Dendritic cell treated with granulocyte-macrophage colony-stimulating factor and Interleukin-4, amounts not matched to agents 40 ng/mL and 50 ng/mL, for 4 days (primary cell): ENCODE data around the gene HOXB7.

Experiments
- H3K27ac Mint-ChIP-seq: one replicate; pipeline ENCODE4 v1.8.0; 2022; ENCODE audit warnings: mild to moderate bottlenecking, mixed read lengths
- H3K27me3 Mint-ChIP-seq: one replicate; pipeline ENCODE4 v1.8.0; 2022; ENCODE audit warnings: mild to moderate bottlenecking, mixed read lengths
- H3K36me3 Mint-ChIP-seq: one replicate; pipeline ENCODE4 v1.8.0; 2022; ENCODE audit warnings: low read depth, mixed read lengths
- H3K4me1 Mint-ChIP-seq: one replicate; pipeline ENCODE4 v1.8.0; 2022; ENCODE audit warnings: low read depth, mixed read lengths
- H3K4me3 Mint-ChIP-seq: one replicate; pipeline ENCODE4 v1.8.0; 2022; ENCODE audit warnings: mild to moderate bottlenecking, moderate library complexity, mixed read lengths
- H3K9me3 Mint-ChIP-seq: one replicate; pipeline ENCODE4 v1.8.0; 2022; ENCODE audit warnings: mixed read lengths
- intact Hi-C: fragments of 100-400 bp; cut with micrococcal nuclease; formaldehyde crosslinking; loops from one replicate; pipeline ENCODE4 v1.15.0; 2022

HOXB7 gene

GRCh38 chr17:48612854-48613691 lies 2.3 kb upstream of the HOXB7 start:
- H3K27me3 Mint-ChIP-seq, result peaks cover 97% of the 10 kb centered on the region
- peaks cover 42% of the 10 kb centered on the region for H3K4me1 Mint-ChIP-seq
- H3K27ac Mint-ChIP-seq, result no peak overlapping the region
- intact Hi-C loops, result loop anchor here (10.0 kb wide), 1 partner anchor 588 kb away; no protein-coding TSS in a partner anchor
- H3K36me3 Mint-ChIP-seq, result no peaks in the 10 kb centered on the region
- peak overlapping the region; percentile 59 for H3K4me3 Mint-ChIP-seq
- H3K9me3 Mint-ChIP-seq, result no peaks in the 10 kb centered on the region

GRCh38 chr17:48612456-48612853 lies 1.6 kb upstream of the HOXB7 start:
- Mint-ChIP-seq H3K36me3 (no peaks in the 10 kb centered on the region), H3K9me3 (no peaks in the 10 kb centered on the region), H3K4me1 (peaks cover 47% of the 10 kb centered on the region), H3K27ac (no peak overlapping the region), H3K27me3 (peaks cover 97% of the 10 kb centered on the region), H3K4me3 (peak overlapping the region; percentile 46)
- intact Hi-C loops, result loop anchor here (10.0 kb wide), 1 partner anchor 588 kb away; no protein-coding TSS in a partner anchor

- H3K4me1 Mint-ChIP-seq, result peaks cover 48% of the 10 kb centered on the region
- H3K27me3 Mint-ChIP-seq, result peaks cover 97% of the 10 kb centered on the region
- H3K27ac Mint-ChIP-seq, result no peak overlapping the region
- H3K9me3 Mint-ChIP-seq, result no peaks in the 10 kb centered on the region
- peak overlapping the region; percentile 79 for H3K4me3 Mint-ChIP-seq
- intact Hi-C loops, result loop anchor here (10.0 kb wide), 1 partner anchor 587 kb away; no protein-coding TSS in a partner anchor
- no peaks in the 10 kb centered on the region for H3K36me3 Mint-ChIP-seq
These were observed 1.1 kb upstream of the HOXB7 start for GRCh38 chr17:48611681-48612455.

- peaks cover 97% of the 10 kb centered on the region for H3K27me3 Mint-ChIP-seq
- peaks cover 48% of the 10 kb centered on the region for H3K4me1 Mint-ChIP-seq
- H3K4me3 Mint-ChIP-seq, result peak overlapping the region; percentile 79
- no peaks in the 10 kb centered on the region for H3K9me3 Mint-ChIP-seq
- H3K36me3 Mint-ChIP-seq, result no peaks in the 10 kb centered on the region
- peak overlapping the region; percentile 25 for H3K27ac Mint-ChIP-seq
- intact Hi-C loops, result loop anchor here (10.0 kb wide), 1 partner anchor 586 kb away; no protein-coding TSS in a partner anchor
These were observed 396 bp upstream of the HOXB7 start for GRCh38 chr17:48611213-48611612.

GRCh38 chr17:48609759-48610281 lies 997 bp downstream of the HOXB7 start:
- peaks cover 45% of the 10 kb centered on the region for H3K4me1 Mint-ChIP-seq
- peaks cover 96% of the 10 kb centered on the region for H3K27me3 Mint-ChIP-seq
- intact Hi-C loops, result loop anchor here (10.0 kb wide), 1 partner anchor 585 kb away; no protein-coding TSS in a partner anchor
- H3K4me3 Mint-ChIP-seq, result peak overlapping the region; percentile 79
- H3K27ac Mint-ChIP-seq, result no peak overlapping the region
- no peaks in the 10 kb centered on the region for H3K9me3 Mint-ChIP-seq
- H3K36me3 Mint-ChIP-seq, result no peaks in the 10 kb centered on the region

- H3K4me3 Mint-ChIP-seq, result no peak overlapping the region
- peaks cover 46% of the 10 kb centered on the region for H3K4me1 Mint-ChIP-seq
- no peaks in the 10 kb centered on the region for H3K9me3 Mint-ChIP-seq
- no peak overlapping the region for H3K27ac Mint-ChIP-seq
- intact Hi-C loops, result no loop called here
- H3K36me3 Mint-ChIP-seq, result no peaks in the 10 kb centered on the region
- peaks cover 96% of the 10 kb centered on the region for H3K27me3 Mint-ChIP-seq
These were observed 1.8 kb downstream of the HOXB7 start for GRCh38 chr17:48609033-48609432.

- H3K27me3 Mint-ChIP-seq, result peaks cover 96% of the 10 kb centered on the region
- H3K4me1 Mint-ChIP-seq, result peaks cover 43% of the 10 kb centered on the region
- no peak overlapping the region for H3K4me3 Mint-ChIP-seq
- intact Hi-C loops, result no loop called here
- H3K27ac Mint-ChIP-seq, result no peak overlapping the region
- H3K36me3 Mint-ChIP-seq, result no peaks in the 10 kb centered on the region
- H3K9me3 Mint-ChIP-seq, result no peaks in the 10 kb centered on the region
These were observed 2.4 kb downstream of the HOXB7 start for GRCh38 chr17:48608494-48608834.

- Mint-ChIP-seq H3K4me1 (peaks cover 29% of the 10 kb centered on the region), H3K4me3 (no peak overlapping the region), H3K9me3 (no peaks in the 10 kb centered on the region), H3K36me3 (no peaks in the 10 kb centered on the region), H3K27me3 (peaks cover 99% of the 10 kb centered on the region), H3K27ac (no peak overlapping the region)
- intact Hi-C loops, result no loop called here
These were observed 3.8 kb downstream of the HOXB7 start for GRCh38 chr17:48606892-48607614.

- H3K36me3 Mint-ChIP-seq, result no peaks in the 10 kb centered on the region
- no peaks in the 10 kb centered on the region for H3K9me3 Mint-ChIP-seq
- peaks cover 99% of the 10 kb centered on the region for H3K27me3 Mint-ChIP-seq
- H3K4me3 Mint-ChIP-seq, result no peak overlapping the region
- H3K27ac Mint-ChIP-seq, result no peak overlapping the region
- intact Hi-C loops, result no loop called here
- peaks cover 21% of the 10 kb centered on the region for H3K4me1 Mint-ChIP-seq
These were observed 4.6 kb downstream of the HOXB7 start for GRCh38 chr17:48605991-48606891.

GRCh38 chr17:48605409-48605919 lies 5.4 kb downstream of the HOXB7 start:
- peaks cover 16% of the 10 kb centered on the region for H3K4me1 Mint-ChIP-seq
- H3K27me3 Mint-ChIP-seq, result peaks cover 99% of the 10 kb centered on the region
- no peaks in the 10 kb centered on the region for H3K36me3 Mint-ChIP-seq
- no peaks in the 10 kb centered on the region for H3K9me3 Mint-ChIP-seq
- H3K27ac Mint-ChIP-seq, result no peak overlapping the region
- no peak overlapping the region for H3K4me3 Mint-ChIP-seq
- intact Hi-C loops, result no loop called here

- intact Hi-C loops, result no loop called here
- Mint-ChIP-seq H3K4me1 (peaks cover 16% of the 10 kb centered on the region), H3K4me3 (no peak within 1 kb of the TSS), H3K9me3 (no peaks in the 10 kb centered on the region), H3K36me3 (no peaks in the 10 kb centered on the region), H3K27me3 (peaks cover 99% of the 10 kb centered on the region), H3K27ac (no peak within 1 kb of the TSS)
These were observed 6.0 kb downstream of the HOXB7 start, which contains the start of gene HOXB6 for GRCh38 chr17:48604770-48605329. TSS of gene HOXB6 (minus strand) at chr17:48604986. CDS start at chr17:48598150, 6,836 bp downstream.

- intact Hi-C loops, result no loop called here
- no peaks in the 10 kb centered on the region for H3K36me3 Mint-ChIP-seq
- no peak overlapping the region for H3K27ac Mint-ChIP-seq
- peaks cover 99% of the 10 kb centered on the region for H3K27me3 Mint-ChIP-seq
- no peaks in the 10 kb centered on the region for H3K9me3 Mint-ChIP-seq
- H3K4me3 Mint-ChIP-seq, result no peak overlapping the region
- peaks cover 16% of the 10 kb centered on the region for H3K4me1 Mint-ChIP-seq
These were observed 6.7 kb downstream of the HOXB7 start for GRCh38 chr17:48603959-48604769.
